Ishikawa (cell line): ENCODE results near the gene AGAP1.

Source experiments
- CEBPB ChIP-seq: IDR thresholded peaks from 2 replicates; pipeline ENCODE4 v1.6.1; 2012
- CREB1 ChIP-seq: IDR thresholded peaks from 2 replicates; pipeline ENCODE4 v1.6.1; 2012; ENCODE audit warnings: low read depth
- EGR1 ChIP-seq: IDR thresholded peaks from 2 replicates; pipeline ENCODE4 v1.6.1; 2012
- EP300 ChIP-seq: IDR thresholded peaks from 2 replicates; pipeline ENCODE4 v1.6.1; 2012; ENCODE audit warnings: borderline replicate concordance
- FOXM1 ChIP-seq: IDR thresholded peaks from 2 replicates; pipeline ENCODE4 v1.6.1; 2012; ENCODE audit warnings: low read depth, borderline replicate concordance
- NFIC ChIP-seq: IDR thresholded peaks from 2 replicates; pipeline ENCODE4 v1.6.1; 2012
- RAD21 ChIP-seq: IDR thresholded peaks from 2 replicates; pipeline ENCODE4 v1.6.1; 2012; ENCODE audit warnings: low read depth
- TAF1 ChIP-seq: IDR thresholded peaks from 2 replicates; pipeline ENCODE4 v1.6.1; 2012; ENCODE audit warnings: low read depth, mild to moderate bottlenecking
- TCF12 ChIP-seq: IDR thresholded peaks from 2 replicates; pipeline ENCODE4 v1.6.1; 2012; ENCODE audit warnings: low read depth
- TEAD4 ChIP-seq: IDR thresholded peaks from 2 replicates; pipeline ENCODE4 v1.6.1; 2012
- YY1 ChIP-seq: IDR thresholded peaks from 2 replicates; pipeline ENCODE4 v1.6.1; 2012; ENCODE audit warnings: low read depth
- ZBTB7A ChIP-seq: IDR thresholded peaks from 2 replicates; pipeline ENCODE4 v1.6.1; 2012; ENCODE audit warnings: low read depth
- TF ChIP-seq, protein P1 (sequence below): IDR thresholded peaks from 2 replicates; pipeline ENCODE4 v1.6.1; 2012
- TF ChIP-seq, protein P2 (sequence below): IDR thresholded peaks from 2 replicates; pipeline ENCODE4 v1.6.1; 2012
- TF ChIP-seq, protein P3 (sequence below): IDR thresholded peaks from 2 replicates; pipeline ENCODE4 v1.6.1; 2012; ENCODE audit warnings: low read depth, mild to moderate bottlenecking

Gene AGAP1

DNA sequence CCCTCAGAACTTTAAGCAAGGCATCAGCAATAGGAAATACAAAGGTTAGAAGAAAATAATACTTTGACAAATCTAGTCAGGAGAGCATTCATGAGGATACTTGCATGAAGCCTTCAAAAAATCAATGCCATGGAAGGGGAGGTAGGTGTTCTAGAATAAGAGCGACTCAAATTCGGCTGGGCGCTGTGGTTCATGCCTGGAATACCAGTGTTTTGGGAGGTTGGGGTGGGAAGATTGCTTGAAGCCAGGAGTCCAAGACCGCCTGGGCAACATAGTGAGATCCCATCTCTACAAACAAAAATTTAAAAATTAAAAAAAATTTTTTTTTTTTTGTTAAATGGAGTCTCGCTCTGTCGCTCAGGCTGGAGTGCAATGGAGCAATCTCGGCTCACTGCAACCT, 652.6 kb downstream of the AGAP1 start:
- TF ChIP-seq YY1 (no peak), FOXM1 (no peak), TAF1 (no peak), TEAD4 (no peak), ZBTB7A (no peak), CREB1 (no peak), CEBPB (no peak), RAD21 (no peak), TCF12 (no peak), EGR1 (no peak), EP300 (no peak), NFIC (no peak)
- TF ChIP-seq, protein P1, sequence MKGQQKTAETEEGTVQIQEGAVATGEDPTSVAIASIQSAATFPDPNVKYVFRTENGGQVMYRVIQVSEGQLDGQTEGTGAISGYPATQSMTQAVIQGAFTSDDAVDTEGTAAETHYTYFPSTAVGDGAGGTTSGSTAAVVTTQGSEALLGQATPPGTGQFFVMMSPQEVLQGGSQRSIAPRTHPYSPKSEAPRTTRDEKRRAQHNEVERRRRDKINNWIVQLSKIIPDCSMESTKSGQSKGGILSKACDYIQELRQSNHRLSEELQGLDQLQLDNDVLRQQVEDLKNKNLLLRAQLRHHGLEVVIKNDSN, result no peak
- TF ChIP-seq, protein P2, sequence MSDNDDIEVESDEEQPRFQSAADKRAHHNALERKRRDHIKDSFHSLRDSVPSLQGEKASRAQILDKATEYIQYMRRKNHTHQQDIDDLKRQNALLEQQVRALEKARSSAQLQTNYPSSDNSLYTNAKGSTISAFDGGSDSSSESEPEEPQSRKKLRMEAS, result no peak
- TF ChIP-seq, protein P3, sequence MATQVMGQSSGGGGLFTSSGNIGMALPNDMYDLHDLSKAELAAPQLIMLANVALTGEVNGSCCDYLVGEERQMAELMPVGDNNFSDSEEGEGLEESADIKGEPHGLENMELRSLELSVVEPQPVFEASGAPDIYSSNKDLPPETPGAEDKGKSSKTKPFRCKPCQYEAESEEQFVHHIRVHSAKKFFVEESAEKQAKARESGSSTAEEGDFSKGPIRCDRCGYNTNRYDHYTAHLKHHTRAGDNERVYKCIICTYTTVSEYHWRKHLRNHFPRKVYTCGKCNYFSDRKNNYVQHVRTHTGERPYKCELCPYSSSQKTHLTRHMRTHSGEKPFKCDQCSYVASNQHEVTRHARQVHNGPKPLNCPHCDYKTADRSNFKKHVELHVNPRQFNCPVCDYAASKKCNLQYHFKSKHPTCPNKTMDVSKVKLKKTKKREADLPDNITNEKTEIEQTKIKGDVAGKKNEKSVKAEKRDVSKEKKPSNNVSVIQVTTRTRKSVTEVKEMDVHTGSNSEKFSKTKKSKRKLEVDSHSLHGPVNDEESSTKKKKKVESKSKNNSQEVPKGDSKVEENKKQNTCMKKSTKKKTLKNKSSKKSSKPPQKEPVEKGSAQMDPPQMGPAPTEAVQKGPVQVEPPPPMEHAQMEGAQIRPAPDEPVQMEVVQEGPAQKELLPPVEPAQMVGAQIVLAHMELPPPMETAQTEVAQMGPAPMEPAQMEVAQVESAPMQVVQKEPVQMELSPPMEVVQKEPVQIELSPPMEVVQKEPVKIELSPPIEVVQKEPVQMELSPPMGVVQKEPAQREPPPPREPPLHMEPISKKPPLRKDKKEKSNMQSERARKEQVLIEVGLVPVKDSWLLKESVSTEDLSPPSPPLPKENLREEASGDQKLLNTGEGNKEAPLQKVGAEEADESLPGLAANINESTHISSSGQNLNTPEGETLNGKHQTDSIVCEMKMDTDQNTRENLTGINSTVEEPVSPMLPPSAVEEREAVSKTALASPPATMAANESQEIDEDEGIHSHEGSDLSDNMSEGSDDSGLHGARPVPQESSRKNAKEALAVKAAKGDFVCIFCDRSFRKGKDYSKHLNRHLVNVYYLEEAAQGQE, result no peak

DNA sequence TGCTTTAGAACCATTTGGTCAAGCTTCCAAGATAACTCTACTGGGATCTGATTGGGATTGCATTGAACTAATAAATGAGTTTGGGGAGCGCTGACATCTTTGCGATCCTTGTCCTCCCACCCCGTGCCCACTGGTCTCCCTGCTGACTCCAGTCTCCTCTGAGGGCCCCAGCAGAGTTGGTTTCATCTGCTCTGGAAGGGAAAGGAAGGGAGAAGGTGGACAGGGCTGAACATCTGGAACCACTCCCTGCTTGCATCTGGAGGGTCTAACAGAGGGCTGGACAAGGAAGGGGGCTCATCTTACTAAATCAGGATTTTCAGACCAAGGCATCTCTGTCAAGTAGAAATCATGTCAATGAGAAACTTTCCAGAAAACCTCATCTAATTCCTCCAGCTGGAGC, 661.6 kb downstream of the AGAP1 start:
- no peak for TF ChIP-seq EP300
- no peak for TF ChIP-seq TAF1
- TF ChIP-seq NFIC, result no peak
- TF ChIP-seq FOXM1, result no peak
- TF ChIP-seq TEAD4, result no peak
- no peak for TF ChIP-seq ZBTB7A
- no peak for TF ChIP-seq RAD21
- TF ChIP-seq, protein P1, result no peak
- no peak for TF ChIP-seq EGR1
- TF ChIP-seq, protein P3, result no peak
- TF ChIP-seq CREB1, result no peak
- TF ChIP-seq YY1, result no peak
- TF ChIP-seq CEBPB, result no peak

DNA sequence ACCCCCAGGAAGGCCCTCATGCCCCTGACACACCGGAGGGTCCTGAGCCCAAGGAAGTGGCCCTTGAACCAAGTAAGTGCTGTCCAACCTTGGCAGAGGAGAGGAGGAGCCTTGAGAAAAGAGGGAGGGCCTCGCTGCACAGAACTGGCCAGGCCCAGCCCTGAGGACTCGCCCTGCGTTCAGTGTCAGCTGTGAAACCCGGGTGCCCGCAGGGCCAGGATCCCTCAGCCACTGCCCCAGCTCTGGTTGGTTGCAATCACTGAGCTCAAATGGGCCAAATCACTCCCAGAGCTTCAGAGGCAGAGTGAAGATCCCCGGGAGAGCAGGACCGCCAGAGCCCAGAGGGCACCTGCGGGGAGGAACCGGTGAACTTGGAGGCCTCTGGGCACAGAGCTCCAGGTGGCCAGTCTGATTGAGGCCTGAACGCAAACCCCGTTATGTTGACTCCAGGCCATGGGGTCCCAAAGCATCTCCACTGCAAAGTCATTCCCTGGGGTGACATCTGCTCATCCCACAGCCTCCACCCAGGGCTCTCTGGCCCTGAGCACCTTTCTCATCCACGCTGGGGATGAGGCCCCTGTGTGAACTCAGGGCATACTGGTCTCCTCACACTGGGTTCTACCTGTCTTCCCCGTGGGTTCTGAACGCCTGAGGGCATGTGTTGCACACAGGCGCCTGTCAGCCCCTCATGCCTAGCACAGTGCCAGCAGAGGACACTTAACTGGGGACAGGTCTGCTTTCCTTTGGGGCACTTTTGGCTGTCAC, 662.4 kb downstream of the AGAP1 start:
- no peak for TF ChIP-seq YY1
- TF ChIP-seq TEAD4, result no peak
- no peak for TF ChIP-seq EP300
- TF ChIP-seq TAF1, result no peak
- TF ChIP-seq EGR1, result no peak
- no peak for TF ChIP-seq CEBPB
- no peak for TF ChIP-seq FOXM1
- no peak for TF ChIP-seq TCF12
- TF ChIP-seq NFIC, result no peak
- TF ChIP-seq, protein P3, result no peak
- TF ChIP-seq, protein P2, result no peak
- TF ChIP-seq RAD21, result no peak

DNA sequence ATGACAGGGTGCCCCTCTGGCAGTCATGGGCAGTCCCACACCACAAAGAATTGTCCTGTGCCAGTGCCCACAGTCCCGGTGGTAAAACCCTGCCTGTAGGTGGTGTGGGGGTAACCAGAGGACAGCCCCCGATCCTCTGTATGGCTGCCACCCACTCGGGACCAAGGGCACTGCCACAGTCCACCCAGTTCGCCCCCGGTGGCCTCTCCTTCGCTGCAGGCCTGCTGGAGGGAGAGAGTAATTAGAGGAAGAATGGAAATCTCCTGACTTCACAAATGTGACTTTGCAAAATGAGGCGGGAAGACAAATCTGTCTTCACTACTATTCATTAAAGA, 663.0 kb downstream of the AGAP1 start:
- TF ChIP-seq NFIC, result no peak
- TF ChIP-seq, protein P2, result no peak
- TF ChIP-seq EGR1, result no peak

DNA sequence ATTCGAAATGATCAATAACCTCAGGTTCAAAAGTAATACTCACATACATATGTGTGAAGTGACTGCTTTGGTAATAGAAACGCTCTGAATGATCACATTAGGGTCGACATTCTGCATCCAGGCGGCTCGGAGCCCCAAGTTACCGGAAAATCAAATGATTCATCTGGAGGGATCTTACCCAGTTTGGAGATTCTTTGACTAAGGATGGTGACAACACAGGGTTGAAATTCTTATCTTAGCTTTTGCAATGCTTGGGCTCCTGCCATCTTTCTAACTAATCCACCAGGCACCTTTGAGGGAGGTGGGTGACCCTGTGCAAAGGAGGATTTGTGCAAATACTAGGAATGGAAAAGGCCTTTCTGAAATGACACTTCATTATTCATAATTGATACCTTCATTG, 663.5 kb downstream of the AGAP1 start:
- TF ChIP-seq TAF1, result no peak
- TF ChIP-seq, protein P1, result no peak
- TF ChIP-seq NFIC, result no peak
- TF ChIP-seq YY1, result no peak
- TF ChIP-seq, protein P2, result no peak
- no peak for TF ChIP-seq CEBPB
- TF ChIP-seq CREB1, result no peak
- no peak for TF ChIP-seq TEAD4
- TF ChIP-seq EGR1, result no peak
- no peak for TF ChIP-seq ZBTB7A
- TF ChIP-seq EP300, result no peak
- TF ChIP-seq TCF12, result no peak
- no peak for TF ChIP-seq FOXM1
- TF ChIP-seq RAD21, result no peak
- TF ChIP-seq, protein P3, result no peak
